ENCODE measurements around the gene ARID3C.

- TF ChIP-seq, protein P1, sequence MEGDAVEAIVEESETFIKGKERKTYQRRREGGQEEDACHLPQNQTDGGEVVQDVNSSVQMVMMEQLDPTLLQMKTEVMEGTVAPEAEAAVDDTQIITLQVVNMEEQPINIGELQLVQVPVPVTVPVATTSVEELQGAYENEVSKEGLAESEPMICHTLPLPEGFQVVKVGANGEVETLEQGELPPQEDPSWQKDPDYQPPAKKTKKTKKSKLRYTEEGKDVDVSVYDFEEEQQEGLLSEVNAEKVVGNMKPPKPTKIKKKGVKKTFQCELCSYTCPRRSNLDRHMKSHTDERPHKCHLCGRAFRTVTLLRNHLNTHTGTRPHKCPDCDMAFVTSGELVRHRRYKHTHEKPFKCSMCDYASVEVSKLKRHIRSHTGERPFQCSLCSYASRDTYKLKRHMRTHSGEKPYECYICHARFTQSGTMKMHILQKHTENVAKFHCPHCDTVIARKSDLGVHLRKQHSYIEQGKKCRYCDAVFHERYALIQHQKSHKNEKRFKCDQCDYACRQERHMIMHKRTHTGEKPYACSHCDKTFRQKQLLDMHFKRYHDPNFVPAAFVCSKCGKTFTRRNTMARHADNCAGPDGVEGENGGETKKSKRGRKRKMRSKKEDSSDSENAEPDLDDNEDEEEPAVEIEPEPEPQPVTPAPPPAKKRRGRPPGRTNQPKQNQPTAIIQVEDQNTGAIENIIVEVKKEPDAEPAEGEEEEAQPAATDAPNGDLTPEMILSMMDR (IDR thresholded peaks at IDR 0.05): no peak
- TF ChIP-seq POLR2AphosphoS5 (IDR thresholded peaks at IDR 0.05): no peak
- TF ChIP-seq POLR2A (IDR thresholded peaks at IDR 0.05): no peak
- TF ChIP-seq EP300 (IDR thresholded peaks at IDR 0.05): no peak
Observed at GRCh38 chr9:34662526-34663302, 33.8 kb upstream of the ARID3C start, which contains the start of gene CCL27.

Measured in gastroesophageal sphincter (tissue), 3 donors.